Measurements from ENCODE around the gene PPHLN1. TPM values are rescaled to one million over a fixed set of nuclear protein-coding genes. Genes with fewer than 3 reads are reported as not detected.

The PPHLN1 gene
- total RNA-seq, 1 donor from 2014 or later: 57.2 TPM

- no peak for DNase-seq (ENCODE audit: low read depth)
- H3K4me3 ChIP-seq (ENCODE audit: low read depth, low read length): no peak overlapping the region
- no peaks in the 10 kb centered on the region for H3K27me3 ChIP-seq (ENCODE audit: control insufficient read depth, insufficient read depth, low read length)
- TF ChIP-seq CTCF (IDR thresholded peaks at IDR 0.05; ENCODE audit: insufficient read depth, low read length, poor library complexity, severe bottlenecking): no peak
- peaks cover 5% of the 10 kb centered on the region for H3K36me3 ChIP-seq (ENCODE audit: control insufficient read depth, insufficient read depth, low read length)
Observed at GRCh38 chr12:42463671-42464070, 137.7 kb downstream of the PPHLN1 start.

- H3K4me3 ChIP-seq (ENCODE audit: low read depth, low read length): no peak overlapping the region
- TF ChIP-seq CTCF (IDR thresholded peaks at IDR 0.05; ENCODE audit: insufficient read depth, low read length, poor library complexity, severe bottlenecking): no peak
- peaks cover 7% of the 10 kb centered on the region for H3K36me3 ChIP-seq (ENCODE audit: control insufficient read depth, insufficient read depth, low read length)
- H3K27me3 ChIP-seq (ENCODE audit: control insufficient read depth, insufficient read depth, low read length): no peaks in the 10 kb centered on the region
- DNase-seq (ENCODE audit: low read depth): no peak
Observed at GRCh38 chr12:42468341-42468821, 142.4 kb downstream of the PPHLN1 start.

GRCh38 chr12:42468921-42469320 lies 143.0 kb downstream of the PPHLN1 start:
- TF ChIP-seq CTCF (IDR thresholded peaks at IDR 0.05; ENCODE audit: insufficient read depth, low read length, poor library complexity, severe bottlenecking): no peak
- DNase-seq (ENCODE audit: low read depth): no peak
- Histone ChIP-seq H3K4me3 (ENCODE audit: low read depth, low read length) (no peak overlapping the region), H3K27me3 (ENCODE audit: control insufficient read depth, insufficient read depth, low read length) (no peaks in the 10 kb centered on the region), H3K36me3 (ENCODE audit: control insufficient read depth, insufficient read depth, low read length) (peaks cover 7% of the 10 kb centered on the region)

- Histone ChIP-seq H3K36me3 (ENCODE audit: control insufficient read depth, insufficient read depth, low read length) (peaks cover 7% of the 10 kb centered on the region), H3K4me3 (ENCODE audit: low read depth, low read length) (no peak overlapping the region), H3K27me3 (ENCODE audit: control insufficient read depth, insufficient read depth, low read length) (no peaks in the 10 kb centered on the region)
- DNase-seq (ENCODE audit: low read depth): no peak
- TF ChIP-seq CTCF (IDR thresholded peaks at IDR 0.05; ENCODE audit: insufficient read depth, low read length, poor library complexity, severe bottlenecking): no peak
Observed at GRCh38 chr12:42469355-42470175, 143.6 kb downstream of the PPHLN1 start.

- TF ChIP-seq CTCF (IDR thresholded peaks at IDR 0.05; ENCODE audit: insufficient read depth, low read length, poor library complexity, severe bottlenecking): no peak
- H3K27me3 ChIP-seq (ENCODE audit: control insufficient read depth, insufficient read depth, low read length): no peaks in the 10 kb centered on the region
- peaks cover 1% of the 10 kb centered on the region for H3K36me3 ChIP-seq (ENCODE audit: control insufficient read depth, insufficient read depth, low read length)
- no peak overlapping the region for H3K4me3 ChIP-seq (ENCODE audit: low read depth, low read length)
- DNase-seq (ENCODE audit: low read depth): no peak
Observed at GRCh38 chr12:42472376-42472775, 146.4 kb downstream of the PPHLN1 start.
